HepG2 (cell line): ENCODE data around the gene A1CF. TPM values are rescaled to one million over a fixed set of nuclear protein-coding genes. Genes with fewer than 3 reads are reported as not detected.
A peak's percentile ranks its signal among the peaks of the same experiment; 100 is the strongest.

Source experiments
- ATAC-seq: fragments of 200-7000 bp; cut with Tn5 transposase; 3 replicates; pipeline ENCODE4 v1.9.1; 2020; ENCODE audit warnings: mild to moderate bottlenecking, moderate library complexity
- BruUV-seq: library from RNA; stranded (reverse); fragments of 400-500 nt; replicated peaks from 2 replicates; lab custom pipeline; 2021; lab: Mats Ljungman, UMichigan
- CTCF ChIA-PET: fragments of 300-600 bp; formaldehyde crosslinking; extraction: SDS; loops from one replicate; lab custom pipeline; 2021; ENCODE audit warnings: low total read pairs, inconsistent platforms, low intra/inter-chr PET ratio; lab: Yijun Ruan, JAX
- POLR2A ChIA-PET: fragments of 350-600 bp; sonication (Branson Sonifier 250); formaldehyde crosslinking; loops from one replicate; lab custom pipeline; 2020; ENCODE audit warnings: antibody characterized with exemption, inconsistent platforms; lab: Yijun Ruan, JAX
- DNase-seq: peaks from one replicate; pipeline ENCODE4 v3.0.0-alpha.2; 2015; ENCODE audit warnings: low spot score
- FAIRE-seq: peaks from 3 replicates; lab custom pipeline; 2011; peaks lifted over from hg19 to GRCh38; lab: Jason Lieb, UNC
- H2AFZ ChIP-seq: one replicate; pipeline ENCODE4 v1.6.1; 2011; ENCODE audit warnings: low read length, inconsistent platforms
- H3K27ac ChIP-seq: fragments of 300-600 bp; 3 replicates; pipeline ENCODE4 v1.8.0; 2011; ENCODE audit warnings: mixed run types, mild to moderate bottlenecking, mixed read lengths, low read length, inconsistent platforms; ENCODE audit not compliant: insufficient read depth; ENCODE audit errors: extremely low read length
- H3K27me3 ChIP-seq, 2 experiments: fragments of 200-600 bp in 1 of 2; 2 replicates in 1 of 2; 3 replicates in 1 of 2; pipeline versions ENCODE4 v1.6.0 to v1.8.0; 2011; ENCODE audit warnings: low read length in 2 of 2, mild to moderate bottlenecking in 2 of 2, moderate library complexity in 2 of 2, inconsistent platforms in 1 of 2; ENCODE audit not compliant: insufficient read depth in 2 of 2, control insufficient read depth in 1 of 2
- H3K36me3 ChIP-seq, 2 experiments: fragments of 200-600 bp in 1 of 2; replicated peaks in 1 of 2; 2 replicates in 1 of 2; 3 replicates in 1 of 2; pipeline versions ENCODE4 v1.5.1 to v1.8.0; 2011; ENCODE audit warnings: low read length in 2 of 2, inconsistent platforms in 1 of 2; ENCODE audit not compliant: insufficient read depth in 2 of 2, control insufficient read depth in 1 of 2
- H3K4me1 ChIP-seq: 2 replicates; pipeline ENCODE4 v1.5.1; 2012; ENCODE audit warnings: low read length, inconsistent platforms; ENCODE audit not compliant: insufficient read depth
- H3K4me2 ChIP-seq: 2 replicates; pipeline ENCODE4 v1.6.0; 2011; ENCODE audit warnings: low read depth, low read length, inconsistent platforms
- H3K4me3 ChIP-seq, 3 experiments: fragments of 200-600 bp in 1 of 3; sonication (generic), shearing (Covaris generic) in 1 of 3; replicated peaks in 1 of 3; 2 replicates each; pipeline ENCODE4 v1.5.1; 2011 to 2016; ENCODE audit warnings: low read length in 3 of 3, inconsistent platforms in 2 of 3, low read depth in 2 of 3, mild to moderate bottlenecking in 2 of 3, control low read depth in 1 of 3, mixed read lengths in 1 of 3; ENCODE audit not compliant: insufficient read depth in 1 of 3
- H3K79me2 ChIP-seq: one replicate; pipeline ENCODE4 v1.6.1; 2011; ENCODE audit warnings: low read length, inconsistent platforms; ENCODE audit not compliant: insufficient read depth
- H3K9ac ChIP-seq: 2 replicates; pipeline ENCODE4 v1.6.0; 2011; ENCODE audit warnings: mild to moderate bottlenecking, low read depth, low read length, inconsistent platforms; ENCODE audit not compliant: insufficient read depth
- H3K9me3 ChIP-seq: 2 replicates; pipeline ENCODE4 v1.5.1; 2012; ENCODE audit warnings: mild to moderate bottlenecking, low read length
- H4K20me1 ChIP-seq: 2 replicates; pipeline ENCODE4 v1.6.0; 2011; ENCODE audit warnings: inconsistent platforms, mild to moderate bottlenecking, low read length, moderate library complexity; ENCODE audit not compliant: insufficient read depth
- E2F5 ChIP-seq: sonication (generic); formaldehyde crosslinking; conservative IDR thresholded peaks from 2 replicates; pipeline ENCODE4 v1.4.0; 2020; ENCODE audit warnings: missing genetic modification reagents
- HNF4A ChIP-seq: sonication (generic); formaldehyde crosslinking; IDR thresholded peaks from 2 replicates; pipeline ENCODE4 v1.4.0; 2020; ENCODE audit warnings: missing genetic modification reagents
- KDM5A ChIP-seq: fragments of 200-600 bp; sonication (generic); IDR thresholded peaks from 2 replicates; pipeline ENCODE4 v1.7.0; 2018; ENCODE audit warnings: antibody characterized with exemption, mild to moderate bottlenecking, low read length, borderline replicate concordance
- MXD3 ChIP-seq: IDR thresholded peaks from 2 replicates; pipeline ENCODE4 v1.6.1; 2016; ENCODE audit warnings: mild to moderate bottlenecking, missing biosample characterization, missing genetic modification reagents
- STAT5B ChIP-seq: sonication (generic); formaldehyde crosslinking; IDR thresholded peaks from 2 replicates; pipeline ENCODE4 v1.4.0; 2020; ENCODE audit warnings: missing genetic modification reagents
- ZNF644 ChIP-seq: IDR thresholded peaks from 2 replicates; pipeline ENCODE4 v1.6.1; 2016; ENCODE audit warnings: low read depth
- WGBS: methylation state at CpG from one replicate; pipeline ENCODE4 v1.1.6; 2017; ENCODE audit warnings: low lambda C conversion rate; 5-methylcytosine and 5-hydroxymethylcytosine counted together
- in situ Hi-C: cut with HindIII; loops from 2 replicates; pipeline ENCODE4 v1.10.0; 2017; ENCODE audit warnings: low pct_unique_long_range_greater_than_20kb; ENCODE audit not compliant: extremely low pct_ligation_motif_present
- intact Hi-C: fragments of 100-400 bp; cut with micrococcal nuclease; formaldehyde crosslinking; loops from one replicate; pipeline ENCODE4 v1.10.0; 2022; ENCODE audit not compliant: unreplicated experiment
- polyA plus RNA-seq, 8 experiments: library from polyadenylated mRNA; depleted of rRNA in 3 of 8; stranded (reverse) in 7 of 8; unstranded in 1 of 8; fragments of >200 nt; fragmentation: Illumina TruSeq in 4 of 8; extraction: Trizol in 4 of 8; gene quantifications; 2 replicates each; pipeline versions ENCODE4 v1.2.1 to v1.2.3, GENCODE V29; 2011 to 2016; ENCODE audit warnings: low read depth in 4 of 8, missing spikeins in 1 of 8, mixed read lengths in 1 of 8; ENCODE audit not compliant: insufficient read depth in 1 of 8
- total RNA-seq, 5 experiments: library from RNA; depleted of rRNA; stranded (reverse); fragments of >200 nt; fragmentation: Illumina TruSeq; extraction: Trizol; gene quantifications; 2 replicates each; pipeline ENCODE4 v1.2.3, GENCODE V29; 2016; ENCODE audit warnings: low read depth in 1 of 5

Gene A1CF
- total and polyA plus RNA-seq, 2 of the 13 experiments (the other 11 are each of a cell fraction or from before 2014, with no cell fraction given): 56.1 to 58.1 TPM

- WGBS: 89% methylated on average over 2 of the region's 2 CpGs
- no TSS peak for BruUV-seq
- ChIA-PET POLR2A (no interaction called here), CTCF (no interaction called here)
- no peak overlapping the region for H2AFZ ChIP-seq
- in situ Hi-C loops (no loop called here), intact Hi-C loops (no loop called here)
- TF ChIP-seq STAT5B (CRISPR knock-in tag) (no peak), HNF4A (peak; percentile 49)
- H3K4me2 ChIP-seq: no peak overlapping the region
- peaks cover 9 to 43% of the 10 kb centered on the region in 2 experiments for H3K36me3 ChIP-seq
- peaks cover 63% of the 10 kb centered on the region for H3K4me1 ChIP-seq
- H3K27me3 ChIP-seq: no peaks in the 10 kb centered on the region
- ATAC-seq (peak; percentile 48; the same call in 2 of the 3 replicates), FAIRE-seq (no peak), DNase-seq (no peak)
- H3K27ac ChIP-seq: peak overlapping the region; percentile 24
- peaks cover 94% of the 10 kb centered on the region for H3K79me2 ChIP-seq
- H3K9ac ChIP-seq: no peak overlapping the region
- H3K9me3 ChIP-seq: no peaks in the 10 kb centered on the region
- H3K4me3 ChIP-seq: no peak overlapping the region
- H4K20me1 ChIP-seq: peaks cover 33% of the 10 kb centered on the region
These were observed 9.0 kb downstream of the A1CF start for GRCh38 chr10:50876429-50876828.

- no peak overlapping the region for H3K27ac ChIP-seq
- H3K4me1 ChIP-seq: peaks cover 46% of the 10 kb centered on the region
- intact Hi-C loops (no loop called here), in situ Hi-C loops (no loop called here)
- no peaks in the 10 kb centered on the region for H3K27me3 ChIP-seq
- ATAC-seq (no peak), FAIRE-seq (no peak), DNase-seq (no peak)
- peaks cover 94% of the 10 kb centered on the region for H3K79me2 ChIP-seq
- no peak overlapping the region for H3K4me3 ChIP-seq
- WGBS: 97% methylated on average over 5 of the region's 5 CpGs
- H3K9ac ChIP-seq: no peak overlapping the region
- H4K20me1 ChIP-seq: peaks cover 35% of the 10 kb centered on the region
- H3K4me2 ChIP-seq: no peak overlapping the region
- peaks cover 7 to 32% of the 10 kb centered on the region in 2 experiments for H3K36me3 ChIP-seq
- H2AFZ ChIP-seq: no peak overlapping the region
- TF ChIP-seq E2F5 (CRISPR knock-in tag) (no peak), ZNF644 (no peak), KDM5A (no peak), MXD3 (no peak)
- H3K9me3 ChIP-seq: no peaks in the 10 kb centered on the region
- BruUV-seq: no TSS peak
- POLR2A ChIA-PET: no interaction called here
- CTCF ChIA-PET: no interaction called here
These were observed 10.7 kb downstream of the A1CF start for GRCh38 chr10:50874723-50875122.
